Kidney (tissue), 14 donors: ENCODE results near the gene ISOC2. TPM values are rescaled to one million over a fixed set of nuclear protein-coding genes. Genes with fewer than 3 reads are reported as not detected.

ENCODE experiments used
- DNase-seq, 5 donors: peaks; one replicate each; pipeline ENCODE4 v3.0.0-alpha.2; 2013 to 2020
- FAIRE-seq: peaks from 2 replicates; lab custom pipeline; 2012; peaks lifted over from hg19 to GRCh38; lab: Jason Lieb, UNC
- H3K27ac ChIP-seq, 2 donors: one replicate each; pipeline ENCODE4 v1.7.0; 2013; ENCODE audit warnings: low read depth in 2 of 2, low read length in 2 of 2, inconsistent platforms in 1 of 2
- H3K27me3 ChIP-seq: one replicate; pipeline ENCODE4 v1.7.1; 2013; ENCODE audit warnings: low read length, inconsistent platforms; ENCODE audit not compliant: control insufficient read depth, insufficient read depth
- H3K36me3 ChIP-seq, 3 donors: one replicate each; pipeline versions ENCODE4 v1.7.0 to v1.7.1; 2013; ENCODE audit warnings: low read length in 3 of 3, control low read depth in 1 of 3, inconsistent platforms in 1 of 3; ENCODE audit not compliant: insufficient read depth in 3 of 3, control insufficient read depth in 2 of 3
- H3K4me1 ChIP-seq, 3 donors: one replicate each; pipeline versions ENCODE4 v1.7.0 to v1.7.1; 2013; ENCODE audit warnings: low read length in 3 of 3, inconsistent platforms in 1 of 3, low read depth in 1 of 3; ENCODE audit not compliant: control insufficient read depth in 2 of 3, insufficient read depth in 2 of 3
- H3K4me3 ChIP-seq, 3 donors: one replicate each; pipeline versions ENCODE4 v1.7.0 to v1.8.1; 2013; ENCODE audit warnings: low read length in 3 of 3, control low read depth in 1 of 3, inconsistent platforms in 1 of 3
- H3K9ac ChIP-seq, 3 donors: one replicate each; pipeline versions ENCODE4 v1.7.0 to v1.7.1; 2013; ENCODE audit warnings: low read length in 3 of 3, control low read depth in 1 of 3, inconsistent platforms in 1 of 3
- H3K9me3 ChIP-seq, 3 donors: one replicate each; pipeline versions ENCODE4 v1.7.0 to v1.7.1; 2013; ENCODE audit warnings: low read length in 3 of 3, control low read depth in 1 of 3, inconsistent platforms in 1 of 3; ENCODE audit not compliant: control insufficient read depth in 2 of 3, insufficient read depth in 1 of 3
- intact Hi-C: fragments of 100-400 bp; cut with DNase I; formaldehyde crosslinking; loops from one replicate; pipeline ENCODE4 v1.11.1; 2022
- polyA plus RNA-seq: library from polyadenylated mRNA; stranded (reverse); fragments of 350-450 nt; fragmentation: Illumina TruSeq; extraction: RNeasy Lipid Tissue Mini Kit (QIAGEN cat#74804); gene quantifications from one replicate; pipeline ENCODE4 v1.2.3, GENCODE V29; 2014; ENCODE audit warnings: low read depth, low replicate concordance; ENCODE audit not compliant: insufficient read depth
- total RNA-seq: library from RNA; stranded (reverse); fragmentation: NEBNext Ultra II Directional; extraction: Animal tissue kit (Norgen Biotek cat#: 25700); gene quantifications from one replicate; pipeline ENCODE4 v1.2.1, GENCODE V29; 2021
- TF ChIP-seq, protein P1 (sequence below): IDR thresholded peaks from 3 replicates; pipeline ENCODE4 v1.5.1; 2012; ENCODE audit warnings: mild to moderate bottlenecking, moderate library complexity, borderline replicate concordance; ENCODE audit not compliant: insufficient read depth; ENCODE audit errors: extremely low read depth
- donor health status: control.
- donor health status: control.
- donor health status: control.
- donor health status: control.
- donor health status: control.
- donor health status: DM: yes; HTN: yes; CAD: no.
- donor health status: Normal renal cell carcinoma (clear cell type).

Gene ISOC2
- total and polyA plus RNA-seq, 2 donors from 2014 or later = 45.9 to 326 TPM

DNA sequence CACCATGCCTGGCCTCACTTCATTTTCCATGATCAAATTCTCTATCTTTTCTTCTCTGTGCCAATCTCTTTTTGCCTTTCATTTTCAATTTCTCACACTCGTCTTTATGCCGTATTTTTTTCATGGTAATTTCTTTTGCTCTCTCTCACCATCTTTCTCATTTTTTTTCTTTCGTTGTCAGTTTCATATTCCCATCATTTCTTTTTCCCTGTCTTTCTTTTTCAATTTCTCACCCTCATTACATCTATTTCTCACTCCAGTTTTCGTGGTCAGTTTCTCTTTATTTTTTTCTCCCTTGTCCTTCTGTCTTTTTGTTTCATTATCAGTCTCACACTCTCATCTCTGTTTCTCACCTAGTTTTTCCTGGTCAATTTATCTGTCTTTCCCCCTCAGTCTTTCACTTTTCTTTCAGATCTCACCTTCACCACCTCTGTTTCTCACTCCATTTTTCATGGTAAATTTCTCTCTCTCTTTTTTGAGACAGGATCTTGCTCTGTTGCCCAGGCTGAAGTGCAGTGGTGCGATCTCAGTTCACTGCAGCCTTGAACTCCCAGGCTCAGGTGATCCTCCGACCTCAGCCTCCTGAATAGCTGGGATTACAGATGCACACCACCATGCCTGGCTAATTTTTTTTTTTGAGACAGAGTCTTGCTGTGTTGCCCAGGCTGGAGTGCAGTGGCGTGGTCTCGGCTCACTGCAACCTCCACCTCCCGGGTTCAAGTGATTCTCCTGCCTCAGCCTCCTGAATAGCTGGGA is 40.9 kb upstream of the ISOC2 start:
- intact Hi-C loops = loop anchor here (10.0 kb wide), 1 partner anchor 358 kb away; the partner anchor contains the start of gene TNNT1
- DNase-seq (no peak), FAIRE-seq (no peak)
- Histone ChIP-seq H3K36me3 (no peaks in the 10 kb centered on the region), H3K27me3 (no peaks in the 10 kb centered on the region), H3K9ac (no peak overlapping the region), H3K9me3 (no peaks in the 10 kb centered on the region), H3K4me1 (peaks cover 0 to 4% (median 0%) of the 10 kb centered on the region in 3 donors), H3K27ac (no peak overlapping the region), H3K4me3 (no peak overlapping the region)
- TF ChIP-seq, protein P1, sequence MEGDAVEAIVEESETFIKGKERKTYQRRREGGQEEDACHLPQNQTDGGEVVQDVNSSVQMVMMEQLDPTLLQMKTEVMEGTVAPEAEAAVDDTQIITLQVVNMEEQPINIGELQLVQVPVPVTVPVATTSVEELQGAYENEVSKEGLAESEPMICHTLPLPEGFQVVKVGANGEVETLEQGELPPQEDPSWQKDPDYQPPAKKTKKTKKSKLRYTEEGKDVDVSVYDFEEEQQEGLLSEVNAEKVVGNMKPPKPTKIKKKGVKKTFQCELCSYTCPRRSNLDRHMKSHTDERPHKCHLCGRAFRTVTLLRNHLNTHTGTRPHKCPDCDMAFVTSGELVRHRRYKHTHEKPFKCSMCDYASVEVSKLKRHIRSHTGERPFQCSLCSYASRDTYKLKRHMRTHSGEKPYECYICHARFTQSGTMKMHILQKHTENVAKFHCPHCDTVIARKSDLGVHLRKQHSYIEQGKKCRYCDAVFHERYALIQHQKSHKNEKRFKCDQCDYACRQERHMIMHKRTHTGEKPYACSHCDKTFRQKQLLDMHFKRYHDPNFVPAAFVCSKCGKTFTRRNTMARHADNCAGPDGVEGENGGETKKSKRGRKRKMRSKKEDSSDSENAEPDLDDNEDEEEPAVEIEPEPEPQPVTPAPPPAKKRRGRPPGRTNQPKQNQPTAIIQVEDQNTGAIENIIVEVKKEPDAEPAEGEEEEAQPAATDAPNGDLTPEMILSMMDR = no peak

DNA sequence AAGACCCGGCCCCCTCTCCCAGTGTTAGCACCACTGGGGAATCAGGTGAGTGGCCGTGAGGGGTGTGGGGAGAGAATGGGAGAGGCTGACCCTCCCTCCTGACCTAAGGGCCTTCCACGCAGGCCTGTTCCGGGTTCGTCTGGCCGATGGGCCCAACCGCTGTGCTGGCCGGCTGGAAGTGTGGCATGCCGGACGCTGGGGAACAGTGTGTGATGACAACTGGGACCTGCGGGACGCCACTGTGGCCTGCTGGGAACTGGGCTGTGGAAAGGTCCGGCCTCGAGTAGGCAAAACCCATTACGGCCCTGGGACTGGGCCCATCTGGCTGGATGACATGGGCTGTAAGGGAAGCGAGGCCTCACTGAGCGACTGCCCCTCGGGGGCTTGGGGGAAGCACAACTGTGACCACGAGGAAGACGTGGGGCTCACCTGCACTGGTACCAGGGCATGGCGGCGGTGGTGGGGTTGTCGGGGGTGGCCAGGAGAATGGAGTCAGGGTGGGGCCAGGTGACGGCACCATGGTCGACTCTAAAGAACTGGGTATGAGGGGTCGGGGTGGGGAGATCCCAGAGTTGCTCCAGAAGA is 39.0 kb upstream of the ISOC2 start:
- TF ChIP-seq, protein P1 = no peak
- H3K4me3 ChIP-seq = no peak overlapping the region
- intact Hi-C loops = loop anchor here (10.0 kb wide), 1 partner anchor 356 kb away; the partner anchor contains the start of gene TNNT1
- no peaks in the 10 kb centered on the region for H3K27me3 ChIP-seq
- H3K9me3 ChIP-seq = no peaks in the 10 kb centered on the region
- H3K27ac ChIP-seq = no peak overlapping the region
- no peak for FAIRE-seq
- H3K4me1 ChIP-seq = peaks cover 0 to 4% (median 0%) of the 10 kb centered on the region in 3 donors
- H3K9ac ChIP-seq = no peak overlapping the region
- no peaks in the 10 kb centered on the region for H3K36me3 ChIP-seq
- no peak for DNase-seq

DNA sequence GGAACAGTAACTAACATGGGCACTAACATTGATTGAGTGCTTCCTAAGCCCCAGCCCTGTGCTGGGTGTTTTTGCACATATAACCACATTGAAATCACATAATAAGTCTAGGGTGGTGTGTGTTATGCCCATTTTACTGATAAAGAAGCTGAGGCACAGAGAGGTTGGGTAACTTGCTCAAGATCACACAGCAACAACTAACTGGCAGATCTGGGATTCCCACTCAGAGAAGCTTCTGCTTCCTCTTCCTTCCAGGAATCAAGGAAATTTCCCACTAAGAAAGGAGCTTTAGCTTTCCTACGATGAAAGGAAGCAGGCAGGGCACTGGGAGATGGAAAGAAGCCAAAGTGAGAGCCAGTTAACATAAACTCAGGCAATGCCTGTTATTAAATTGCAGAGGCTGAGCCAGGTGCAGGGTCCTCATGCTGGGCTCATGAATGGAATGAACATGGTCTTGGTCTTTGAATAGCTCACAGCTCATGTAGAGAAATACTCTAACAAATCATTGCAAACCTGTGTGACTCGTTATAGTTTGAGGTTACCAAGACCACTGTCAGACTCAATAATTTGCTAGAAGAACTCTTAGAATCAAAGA is 36.9 kb upstream of the ISOC2 start:
- no peak for DNase-seq
- no peak overlapping the region for H3K4me3 ChIP-seq
- H3K27me3 ChIP-seq = no peaks in the 10 kb centered on the region
- no peaks in the 10 kb centered on the region for H3K36me3 ChIP-seq
- H3K27ac ChIP-seq = no peak overlapping the region
- TF ChIP-seq, protein P1 = no peak
- intact Hi-C loops = no loop called here
- no peaks in the 10 kb centered on the region for H3K9me3 ChIP-seq
- no peak overlapping the region for H3K9ac ChIP-seq
- no peak for FAIRE-seq
- H3K4me1 ChIP-seq = peaks cover 0 to under 1% (median 0%) of the 10 kb centered on the region in 3 donors
